A549 (cell line): Measurements from ENCODE around the gene ZYG11B.

Source experiments
- CHD4 ChIP-seq: fragments of 200-600 bp; sonication (generic); IDR thresholded peaks from 2 replicates; pipeline ENCODE4 v1.6.1; 2016; ENCODE audit warnings: antibody characterized with exemption, mild to moderate bottlenecking, borderline replicate concordance
- CTCF ChIP-seq: fragments of >200 bp; sonication (Bioruptor Twin); formaldehyde crosslinking; IDR thresholded peaks from 3 replicates; pipeline ENCODE4 v1.5.1; 2016
- NR3C1 ChIP-seq: fragments of >200 bp; sonication (Bioruptor Twin); formaldehyde crosslinking; IDR thresholded peaks from 3 replicates; pipeline ENCODE4 v1.6.1; 2017
- POLR2A ChIP-seq: IDR thresholded peaks from 2 replicates; pipeline ENCODE4 v1.6.1; 2012; ENCODE audit warnings: mild to moderate bottlenecking, low read length
- RAD21 ChIP-seq, 2 experiments: fragments of >200 bp in 1 of 2; sonication (Bioruptor Twin) in 1 of 2; formaldehyde crosslinking in 1 of 2; IDR thresholded peaks in 1 of 2; conservative IDR thresholded peaks in 1 of 2; 2 replicates in 1 of 2; 3 replicates in 1 of 2; pipeline ENCODE4 v1.6.1; 2012 to 2018; ENCODE audit warnings: inconsistent platforms in 1 of 2
- SMC3 ChIP-seq: fragments of >200 bp; sonication (Bioruptor Twin); formaldehyde crosslinking; IDR thresholded peaks from 3 replicates; pipeline ENCODE4 v1.6.1; 2018; ENCODE audit warnings: inconsistent platforms

DNA sequence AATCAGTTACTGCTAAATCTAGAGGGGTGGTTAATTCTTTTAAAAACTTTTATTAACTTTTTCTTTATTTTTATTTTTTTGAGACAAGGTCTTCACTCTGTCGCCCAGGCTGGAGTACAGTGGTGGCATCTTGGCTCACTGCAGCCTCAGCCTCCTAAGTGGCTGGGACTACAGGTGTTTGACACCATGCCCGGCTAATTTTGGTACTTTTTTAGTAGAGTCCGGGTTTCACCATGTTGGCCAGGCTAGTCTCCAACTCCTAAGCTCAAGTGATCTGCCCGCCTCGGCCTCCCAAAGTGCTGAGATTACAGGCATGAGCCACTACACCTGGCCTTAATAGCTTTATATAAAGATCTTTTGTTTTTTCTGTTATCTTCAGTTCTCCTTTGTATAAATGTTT, 11.9 kb downstream of the ZYG11B start:
- TF ChIP-seq CTCF (no peak), RAD21 (conservative IDR thresholded peaks at IDR 0.05 in 1 of 2, IDR thresholded peaks at IDR 0.05 in 1 of 2) (no peak), POLR2A (no peak), SMC3 (no peak), NR3C1 (no peak), CHD4 (no peak)
